CD14-positive monocyte (primary cell): ENCODE results near the gene HYAL1. TPM values are rescaled to one million over a fixed set of nuclear protein-coding genes. Genes with fewer than 3 reads are reported as not detected.
A peak's percentile ranks its signal among the peaks of the same experiment; 100 is the strongest.

Source experiments
- DNase-seq, 3 donors: peaks; one replicate each; pipeline ENCODE4 v3.0.0-alpha.2; 2011 to 2022
- H2AFZ ChIP-seq: 2 replicates; pipeline ENCODE4 v1.6.0; 2012; ENCODE audit warnings: mild to moderate bottlenecking, low read depth, low read length, inconsistent platforms; ENCODE audit not compliant: insufficient read depth, poor library complexity, severe bottlenecking
- H3K27ac ChIP-seq, 2 donors: 1 replicate in 1 of 2; 2 replicates in 1 of 2; pipeline ENCODE4 v1.5.1; 2012 to 2013; ENCODE audit warnings: low read length in 2 of 2, control low read depth in 1 of 2, inconsistent platforms in 1 of 2, low read depth in 1 of 2, mild to moderate bottlenecking in 1 of 2
- H3K27me3 ChIP-seq, 2 donors: one replicate each; pipeline versions ENCODE4 v1.6.0 to v1.6.1; 2011 to 2013; ENCODE audit warnings: low read length in 2 of 2; ENCODE audit not compliant: control insufficient read depth in 2 of 2, insufficient read depth in 2 of 2
- H3K36me3 ChIP-seq, 2 donors: replicated peaks in 1 of 2; 1 replicate in 1 of 2; 2 replicates in 1 of 2; pipeline versions ENCODE4 v1.5.1 to v1.6.1; 2012 to 2013; ENCODE audit warnings: low read length in 2 of 2, control low read depth in 1 of 2, inconsistent platforms in 1 of 2, mild to moderate bottlenecking in 1 of 2; ENCODE audit not compliant: insufficient read depth in 2 of 2, control insufficient read depth in 1 of 2
- H3K4me1 ChIP-seq, 2 donors: 1 replicate in 1 of 2; 2 replicates in 1 of 2; pipeline versions ENCODE4 v1.5.1 to v1.6.1; 2012 to 2013; ENCODE audit warnings: low read length in 2 of 2, control low read depth in 1 of 2, inconsistent platforms in 1 of 2, mild to moderate bottlenecking in 1 of 2, moderate library complexity in 1 of 2; ENCODE audit not compliant: insufficient read depth in 2 of 2, control insufficient read depth in 1 of 2
- H3K4me2 ChIP-seq: replicated peaks from 2 replicates; pipeline ENCODE3; 2012; ENCODE audit warnings: low read length, moderate library complexity, mild to moderate bottlenecking; ENCODE audit not compliant: poor library complexity, severe bottlenecking; ENCODE audit errors: extremely low read depth
- H3K4me3 ChIP-seq, 3 experiments: fragments of 200-600 bp in 1 of 3; sonication (generic) in 1 of 3; replicated peaks in 1 of 3; 1 replicate in 2 of 3; 2 replicates in 1 of 3; pipeline ENCODE4 v1.5.1; 2011 to 2013; ENCODE audit warnings: low read length in 3 of 3, mild to moderate bottlenecking in 3 of 3, control low read depth in 2 of 3, low read depth in 2 of 3, inconsistent platforms in 1 of 3, moderate library complexity in 1 of 3
- H3K79me2 ChIP-seq: 2 replicates; pipeline ENCODE4 v1.6.0; 2012; ENCODE audit warnings: mild to moderate bottlenecking, control low read depth, inconsistent platforms, low read length, moderate library complexity; ENCODE audit not compliant: insufficient read depth
- H3K9ac ChIP-seq: 2 replicates; pipeline ENCODE4 v1.6.0; 2017; ENCODE audit warnings: low read length, mild to moderate bottlenecking; ENCODE audit not compliant: insufficient read depth, poor library complexity, severe bottlenecking
- H3K9me3 ChIP-seq, 2 donors: replicated peaks in 1 of 2; 1 replicate in 1 of 2; 2 replicates in 1 of 2; pipeline versions ENCODE4 v1.5.1 to v1.6.1; 2012 to 2013; ENCODE audit warnings: low read length in 2 of 2, control low read depth in 1 of 2; ENCODE audit not compliant: control insufficient read depth in 1 of 2, insufficient read depth in 1 of 2
- H4K20me1 ChIP-seq: 2 replicates; pipeline ENCODE4 v1.6.0; 2012; ENCODE audit warnings: mild to moderate bottlenecking, low read length, control low read depth, moderate library complexity; ENCODE audit not compliant: insufficient read depth
- H3K27ac Mint-ChIP-seq, 7 donors: one replicate each; pipeline ENCODE4 v1.8.0; 2020; ENCODE audit warnings: mild to moderate bottlenecking in 7 of 7, mixed read lengths in 7 of 7, moderate library complexity in 6 of 7, inconsistent platforms in 2 of 7
- H3K27me3 Mint-ChIP-seq, 3 donors: one replicate each; pipeline ENCODE4 v1.8.0; 2021 to 2022; ENCODE audit warnings: low read depth in 3 of 3, mild to moderate bottlenecking in 3 of 3, mixed read lengths in 3 of 3, moderate library complexity in 3 of 3, inconsistent platforms in 1 of 3
- H3K36me3 Mint-ChIP-seq, 2 donors: one replicate each; pipeline ENCODE4 v1.8.0; 2020; ENCODE audit warnings: mixed read lengths in 2 of 2, inconsistent platforms in 1 of 2, mild to moderate bottlenecking in 1 of 2
- H3K4me1 Mint-ChIP-seq: one replicate; pipeline ENCODE4 v1.8.0; 2020; ENCODE audit warnings: mild to moderate bottlenecking, mixed read lengths
- H3K4me3 Mint-ChIP-seq, 2 donors: one replicate each; pipeline ENCODE4 v1.8.0; 2020; ENCODE audit warnings: mild to moderate bottlenecking in 2 of 2, mixed read lengths in 2 of 2, moderate library complexity in 1 of 2
- H3K9me3 Mint-ChIP-seq, 7 donors: one replicate each; pipeline ENCODE4 v1.8.0; 2020 to 2022; ENCODE audit warnings: mixed read lengths in 7 of 7, mild to moderate bottlenecking in 6 of 7, moderate library complexity in 6 of 7, inconsistent platforms in 2 of 7
- CTCF ChIP-seq: fragments of 200-600 bp; IDR thresholded peaks from one replicate; pipeline ENCODE4 v1.8.0; 2022; ENCODE audit warnings: antibody characterized with exemption, mild to moderate bottlenecking
- WGBS: methylation state at CpG from one replicate; pipeline ENCODE4 v1.1.5; 2013; ENCODE audit warnings: missing lambda C conversion rate; ENCODE audit not compliant: insufficient coverage; 5-methylcytosine and 5-hydroxymethylcytosine counted together
- intact Hi-C, 2 donors: fragments of 100-400 bp; cut with micrococcal nuclease; formaldehyde crosslinking; loops; one replicate each; pipeline versions ENCODE4 v1.15.0 to v1.15.1; 2023
- polyA plus RNA-seq, 3 donors: library from polyadenylated mRNA; depleted of rRNA in 1 of 3; unstranded in 2 of 3; stranded (reverse) in 1 of 3; fragments of 300-500 nt in 2 of 3; fragments of >200 nt in 1 of 3; fragmentation: Illumina TruSeq in 2 of 3; gene quantifications; 1 replicate in 2 of 3; 2 replicates in 1 of 3; pipeline ENCODE4 v1.2.3, GENCODE V29; 2012 to 2021

Gene HYAL1
- polyA plus RNA-seq, 3 donors: 0.57 TPM; not detected in 2

GRCh38 chr3:50269977-50270413, 33.4 kb downstream of the HYAL1 start:
- H3K36me3 ChIP-seq: no peaks in the 10 kb centered on the region
- DNase-seq: no peak
- H3K4me3 Mint-ChIP-seq: no peak overlapping the region
- H3K4me3 ChIP-seq: no peak overlapping the region
- no peak overlapping the region for H3K9ac ChIP-seq
- H4K20me1 ChIP-seq: peaks cover 6% of the 10 kb centered on the region
- TF ChIP-seq CTCF: no peak
- no peak overlapping the region for H2AFZ ChIP-seq
- peaks cover 9 to 42% of the 10 kb centered on the region in 2 donors for H3K27me3 ChIP-seq
- H3K4me2 ChIP-seq: no peak overlapping the region
- no peaks in the 10 kb centered on the region for H3K79me2 ChIP-seq
- peaks cover 14% of the 10 kb centered on the region for H3K4me1 Mint-ChIP-seq
- intact Hi-C loops: loop anchor here in 1 of 2 donors (5.0 kb wide), 1 partner anchor 148 kb away; no protein-coding TSS in a partner anchor
- peaks cover 0 to 7% of the 10 kb centered on the region in 2 donors for H3K9me3 ChIP-seq
- H3K27ac ChIP-seq: no peak overlapping the region
- peaks cover 11 to 20% of the 10 kb centered on the region in 2 donors for H3K4me1 ChIP-seq
- H3K9me3 Mint-ChIP-seq: peaks cover 0 to 11% (median 6%) of the 10 kb centered on the region in 7 donors
- H3K36me3 Mint-ChIP-seq: peaks cover 3 to 5% of the 10 kb centered on the region in 2 donors
- 96% methylated on average over 3 of the region's 8 CpGs for WGBS
- H3K27me3 Mint-ChIP-seq: peaks cover 47 to 64% (median 59%) of the 10 kb centered on the region in 3 donors
- H3K27ac Mint-ChIP-seq: no peak overlapping the region

GRCh38 chr3:50269460-50269859, 33.9 kb downstream of the HYAL1 start:
- Mint-ChIP-seq H3K27me3 (peaks cover 43 to 59% (median 55%) of the 10 kb centered on the region in 3 donors), H3K36me3 (peaks cover 3% of the 10 kb centered on the region in 2 donors), H3K9me3 (peaks cover 0 to 9% (median 4%) of the 10 kb centered on the region in 7 donors), H3K4me3 (no peak overlapping the region), H3K4me1 (peaks cover 10% of the 10 kb centered on the region), H3K27ac (peak overlapping the region in 1 of 7 donors; percentile 45)
- Histone ChIP-seq H3K9ac (no peak overlapping the region), H3K27me3 (peaks cover 5 to 37% of the 10 kb centered on the region in 2 donors), H3K9me3 (peaks cover 0 to 2% of the 10 kb centered on the region in 2 donors), H3K4me3 (no peak overlapping the region), H3K36me3 (no peaks in the 10 kb centered on the region), H2AFZ (no peak overlapping the region), H3K4me1 (peaks cover 11 to 17% of the 10 kb centered on the region in 2 donors), H3K27ac (no peak overlapping the region), H3K79me2 (no peaks in the 10 kb centered on the region), H4K20me1 (peaks cover 6% of the 10 kb centered on the region), H3K4me2 (no peak overlapping the region)
- 80% methylated on average over 1 of the region's 4 CpGs for WGBS
- DNase-seq: no peak
- no peak for TF ChIP-seq CTCF
- intact Hi-C loops: no loop called here
